Metanephros (tissue), 1 donor: ENCODE data around the gene BRIX1. TPM values are rescaled to one million over a fixed set of nuclear protein-coding genes. Genes with fewer than 3 reads are reported as not detected.

ENCODE experiments used
- total RNA-seq: library from RNA; depleted of rRNA; stranded (reverse); fragments of >200 nt; gene quantifications from one replicate; pipeline ENCODE4 v1.2.3, GENCODE V29; 2014

Gene BRIX1
- 20.3 TPM for total RNA-seq

GRCh38 chr5:34915139-34915855 is at the start of gene BRIX1, which contains the start of gene RAD1:
Gene BRIX1 (plus strand): TSS chr5:34915711. CDS start chr5:34915739, 28 bp downstream.
Gene RAD1 (minus strand): TSS chr5:34915504. CDS start chr5:34914892, 612 bp downstream.

GRCh38 chr5:34929134-34929719 is 13.7 kb downstream of the BRIX1 start, which contains the start of gene DNAJC21:
Gene DNAJC21 (plus strand): TSS chr5:34929559. CDS start chr5:34929820, 261 bp downstream.

Other genes starting within 250 kb of the BRIX1 start
- gene TTC23L, start 76.5 kb upstream of the BRIX1 start, total RNA-seq, result 1.6 TPM
- 42.0 TPM for gene RAD1, start 207 bp upstream of the BRIX1 start, total RNA-seq
- 23.2 TPM for gene DNAJC21, start 13.8 kb downstream of the BRIX1 start, total RNA-seq
- 25.9 TPM for gene AGXT2, start 132.2 kb downstream of the BRIX1 start, total RNA-seq